WTC11 (cell line): ENCODE measurements around the gene SEMA6B. TPM values are rescaled to one million over a fixed set of nuclear protein-coding genes. Genes with fewer than 3 reads are reported as not detected.

ENCODE experiments used
- ATAC-seq: fragments of 200-7000 bp; cut with Tn5 transposase; 2 replicates; pipeline ENCODE4 v1.10.0; 2021; ENCODE audit warnings: mild to moderate bottlenecking, moderate library complexity
- CTCF ChIA-PET: fragments of 300-600 bp; sonication (Branson Sonifier 250); formaldehyde crosslinking; loops from one replicate; lab custom pipeline; 2021; ENCODE audit warnings: antibody characterized with exemption; lab: Charles Lee
- POLR2A ChIA-PET: fragments of 350-600 bp; sonication (Branson Sonifier 250); formaldehyde crosslinking; loops from one replicate; lab custom pipeline; 2021; ENCODE audit warnings: antibody characterized with exemption; lab: Charles Lee
- DNase-seq: peaks from one replicate; pipeline ENCODE4 v3.0.0; 2021; ENCODE audit warnings: low spot score
- H3K27ac Mint-ChIP-seq: 2 replicates; pipeline ENCODE4 v1.8.0; 2021; ENCODE audit warnings: mixed read lengths
- H3K27me3 Mint-ChIP-seq: 2 replicates; pipeline ENCODE4 v1.8.0; 2021; ENCODE audit warnings: low read depth, mild to moderate bottlenecking, moderate library complexity, mixed read lengths
- H3K36me3 Mint-ChIP-seq: 2 replicates; pipeline ENCODE4 v1.8.0; 2021; ENCODE audit warnings: mixed read lengths
- H3K4me1 Mint-ChIP-seq: 2 replicates; pipeline ENCODE4 v1.8.0; 2022; ENCODE audit warnings: mixed read lengths
- H3K4me3 Mint-ChIP-seq: 2 replicates; pipeline ENCODE4 v1.8.0; 2021; ENCODE audit warnings: mild to moderate bottlenecking, moderate library complexity, mixed read lengths
- H3K9me3 Mint-ChIP-seq: 2 replicates; pipeline ENCODE4 v1.8.0; 2021; ENCODE audit warnings: mixed read lengths
- AR ChIP-seq: fragments of 250-450 bp; sonication (Bioruptor Pico); IDR thresholded peaks from 2 replicates; pipeline ENCODE4 v1.9.0; 2021; ENCODE audit warnings: mild to moderate bottlenecking
- CBFB ChIP-seq: sonication (generic); formaldehyde crosslinking; IDR thresholded peaks from 2 replicates; pipeline ENCODE4 v1.8.1; 2022; ENCODE audit warnings: mild to moderate bottlenecking, low read depth, missing genetic modification reagents
- CDX4 ChIP-seq: fragments of 250-450 bp; sonication (Bioruptor Pico); IDR thresholded peaks from 2 replicates; pipeline ENCODE4 v1.9.0; 2021; ENCODE audit warnings: moderate library complexity, mild to moderate bottlenecking, inconsistent platforms, borderline replicate concordance
- CREB1 ChIP-seq: sonication (generic); formaldehyde crosslinking; IDR thresholded peaks from 2 replicates; pipeline ENCODE4 v1.8.0; 2023; ENCODE audit warnings: mild to moderate bottlenecking, missing genetic modification reagents
- CREM ChIP-seq: sonication (generic); formaldehyde crosslinking; IDR thresholded peaks from 2 replicates; pipeline ENCODE4 v1.8.1; 2022; ENCODE audit warnings: mild to moderate bottlenecking, missing genetic modification reagents, moderate library complexity
- E2F5 ChIP-seq: sonication (generic); formaldehyde crosslinking; IDR thresholded peaks from 2 replicates; pipeline ENCODE4 v1.8.1; 2022; ENCODE audit warnings: mild to moderate bottlenecking, moderate library complexity, missing genetic modification reagents
- FOXP4 ChIP-seq: sonication (generic); formaldehyde crosslinking; IDR thresholded peaks from 2 replicates; pipeline ENCODE4 v1.8.0; 2022; ENCODE audit warnings: mild to moderate bottlenecking, missing genetic modification reagents
- GRHL2 ChIP-seq: fragments of 250-450 bp; sonication (Bioruptor Pico); IDR thresholded peaks from 2 replicates; pipeline ENCODE4 v1.8.0; 2022; ENCODE audit warnings: mild to moderate bottlenecking, moderate library complexity; ENCODE audit not compliant: insufficient replicate concordance, severe bottlenecking
- GTF2I ChIP-seq: fragments of 250-450 bp; sonication (Bioruptor Pico); conservative IDR thresholded peaks from 2 replicates; pipeline ENCODE4 v1.4.0; 2021; ENCODE audit warnings: mild to moderate bottlenecking
- IRF2 ChIP-seq: sonication (generic); formaldehyde crosslinking; IDR thresholded peaks from 2 replicates; pipeline ENCODE4 v1.8.0; 2022; ENCODE audit warnings: low read depth, missing genetic modification reagents, borderline replicate concordance
- JUN ChIP-seq: sonication (generic); formaldehyde crosslinking; IDR thresholded peaks from 2 replicates; pipeline ENCODE4 v1.8.0; 2023; ENCODE audit warnings: mild to moderate bottlenecking, missing genetic modification reagents
- MLX ChIP-seq: sonication (generic); formaldehyde crosslinking; IDR thresholded peaks from 2 replicates; pipeline ENCODE4 v1.8.1; 2023; ENCODE audit warnings: mild to moderate bottlenecking, missing genetic modification reagents, moderate library complexity
- NR3C1 ChIP-seq: sonication (generic); formaldehyde crosslinking; conservative IDR thresholded peaks from 2 replicates; pipeline ENCODE4 v1.8.1; 2023; ENCODE audit warnings: low read depth, mild to moderate bottlenecking, missing genetic modification reagents
- PRDM15 ChIP-seq: sonication (generic); formaldehyde crosslinking; IDR thresholded peaks from 2 replicates; pipeline ENCODE4 v1.8.0; 2022; ENCODE audit warnings: missing genetic modification reagents
- SMAD3 ChIP-seq: sonication (generic); formaldehyde crosslinking; IDR thresholded peaks from 2 replicates; pipeline ENCODE4 v1.8.0; 2022; ENCODE audit warnings: missing genetic modification reagents, mild to moderate bottlenecking, borderline replicate concordance
- USF2 ChIP-seq: sonication (generic); formaldehyde crosslinking; IDR thresholded peaks from 2 replicates; pipeline ENCODE4 v1.8.1; 2023; ENCODE audit warnings: mild to moderate bottlenecking, missing genetic modification reagents, moderate library complexity
- ZNF219 ChIP-seq: sonication (generic); formaldehyde crosslinking; IDR thresholded peaks from 2 replicates; pipeline ENCODE4 v1.8.0; 2023; ENCODE audit warnings: missing genetic modification reagents, mild to moderate bottlenecking, borderline replicate concordance
- ZNF317 ChIP-seq: sonication (generic); formaldehyde crosslinking; IDR thresholded peaks from 2 replicates; pipeline ENCODE4 v1.8.1; 2023; ENCODE audit warnings: low read depth, mild to moderate bottlenecking, moderate library complexity, missing genetic modification reagents, borderline replicate concordance
- total RNA-seq: library from RNA; stranded (reverse); gene quantifications from 3 replicates; pipeline ENCODE4 v1.2.3, GENCODE V29; 2021

Gene SEMA6B
- total RNA-seq, 1 experiment from 2014 or later = 45.1 TPM

GRCh38 chr19:4586691-4587090 is 27.2 kb upstream of the SEMA6B start:
- ChIA-PET POLR2A (interaction anchor here (0.6 kb wide), 2 partner anchors 11 to 39 kb away, joined by 3 read pairs; no protein-coding TSS in a partner anchor), CTCF (interaction anchor here (1.1 to 3.0 kb wide), 6 partner anchors 12 to 50 kb away, joined by 3 to 22 read pairs (median 8); partner anchors contain the start of gene SEMA6B)
- Mint-ChIP-seq H3K27ac (no peak overlapping the region), H3K27me3 (peaks cover 67% of the 10 kb centered on the region), H3K9me3 (no peaks in the 10 kb centered on the region), H3K4me1 (peaks cover 24% of the 10 kb centered on the region), H3K36me3 (no peaks in the 10 kb centered on the region), H3K4me3 (no peak overlapping the region)
- DNase-seq (no peak), ATAC-seq (no peak)
- TF ChIP-seq USF2 (CRISPR knock-in tag) (no peak), PRDM15 (CRISPR knock-in tag) (no peak), GTF2I (no peak), ZNF317 (no peak), CREM (CRISPR knock-in tag) (no peak), E2F5 (no peak)

- ATAC-seq = no peak
- H3K4me3 Mint-ChIP-seq = peak overlapping the region; percentile 38
Observed at GRCh38 chr19:4586245-4586644, 26.8 kb upstream of the SEMA6B start.

GRCh38 chr19:4585556-4585955 is 26.1 kb upstream of the SEMA6B start:
- Mint-ChIP-seq H3K27me3 (peaks cover 59% of the 10 kb centered on the region), H3K9me3 (no peaks in the 10 kb centered on the region)
- CTCF ChIA-PET = interaction anchor here (1.1 to 3.0 kb wide), 8 partner anchors 8 to 51 kb away, joined by 4 to 22 read pairs (median 7); no protein-coding TSS in a partner anchor
- TF ChIP-seq CBFB (CRISPR knock-in tag) (no peak), GRHL2 (no peak), CREB1 (CRISPR knock-in tag) (no peak), IRF2 (no peak), JUN (CRISPR knock-in tag) (no peak), ZNF219 (no peak), AR (CRISPR knock-in tag) (no peak), NR3C1 (no peak), FOXP4 (CRISPR knock-in tag) (no peak)
- TF ChIP-seq, all 79 proteins: peak for 0
- Mint-ChIP-seq H3K27ac (no peak overlapping the region), H3K36me3 (no peaks in the 10 kb centered on the region), H3K4me3 (peak overlapping the region; percentile 68), H3K4me1 (peaks cover 16% of the 10 kb centered on the region)
- POLR2A ChIA-PET = interaction anchor here (0.6 kb wide), 1 partner anchor 12 kb away, joined by 3 read pairs; no protein-coding TSS in a partner anchor
- no peak for DNase-seq
- no peak for ATAC-seq

More at GRCh38 chr19:4586245-4586644, 26.8 kb upstream of the SEMA6B start:
- CTCF ChIA-PET = interaction anchor here (1.1 to 3.0 kb wide), 7 partner anchors 9 to 50 kb away, joined by 3 to 22 read pairs (median 6); partner anchors contain the start of gene SEMA6B
- Mint-ChIP-seq H3K36me3 (no peaks in the 10 kb centered on the region), H3K27ac (no peak overlapping the region), H3K4me1 (peaks cover 19% of the 10 kb centered on the region)
- TF ChIP-seq CDX4 (CRISPR knock-in tag) (no peak), MLX (CRISPR knock-in tag) (no peak), SMAD3 (no peak)
- TF ChIP-seq, all 79 proteins: peak for 0
- Mint-ChIP-seq H3K27me3 (peaks cover 64% of the 10 kb centered on the region), H3K9me3 (no peaks in the 10 kb centered on the region)
- POLR2A ChIA-PET = interaction anchor here (0.6 kb wide), 1 partner anchor 40 kb away, joined by 3 read pairs; no protein-coding TSS in a partner anchor
- no peak for DNase-seq
